ENCODE results near the gene DNAJC13. TPM values are rescaled to one million over a fixed set of nuclear protein-coding genes. Genes with fewer than 3 reads are reported as not detected.

DNAJC13 gene
- total RNA-seq, 1 experiment from 2014 or later, result 24.7 TPM

DNA sequence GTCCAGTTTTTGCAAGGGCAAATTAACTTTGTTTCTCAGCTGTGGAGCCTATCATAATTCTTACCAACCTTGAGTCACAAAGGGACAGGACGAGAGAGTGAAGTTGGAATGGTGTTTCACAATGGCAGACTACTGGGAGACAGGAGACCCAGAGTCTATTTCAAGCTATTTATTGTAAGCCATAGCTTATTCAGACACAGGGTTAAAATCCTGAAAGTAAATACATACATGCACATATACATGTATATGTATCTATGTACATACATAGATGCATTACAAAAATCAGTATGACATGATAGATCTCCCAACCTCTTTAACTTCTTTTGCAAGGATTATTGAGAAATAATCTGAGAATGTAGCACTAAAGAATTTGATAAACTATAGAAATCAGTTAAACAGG is 86.3 kb downstream of the DNAJC13 start:
- Histone ChIP-seq H3K36me3 (ENCODE audit: low read depth, low read length) (peaks cover 35% of the 10 kb centered on the region), H3K27me3 (ENCODE audit: low read length) (no peaks in the 10 kb centered on the region), H2AFZ (ENCODE audit: low read length) (no peak overlapping the region), H3K4me2 (ENCODE audit: low read length) (no peak overlapping the region), H3K9me2 (replicated peaks; ENCODE audit: low read length) (no peaks in the 10 kb centered on the region), H3K27ac (ENCODE audit: low read length) (no peak overlapping the region), H3K79me2 (ENCODE audit: low read length) (no peaks in the 10 kb centered on the region), H3K9ac (ENCODE audit: low read length) (no peak overlapping the region), H3K4me3 (ENCODE audit: low read length) (no peak overlapping the region), H3K4me1 (ENCODE audit: insufficient read depth, low read length) (no peaks in the 10 kb centered on the region), H3K9me3 (ENCODE audit: low read length) (no peaks in the 10 kb centered on the region), H3F3A (ENCODE audit: low read length, unreplicated experiment) (no peaks in the 10 kb centered on the region), H4K20me1 (ENCODE audit: low read length) (no peaks in the 10 kb centered on the region)
- DNase-seq, result no peak
- intact Hi-C loops (cut with micrococcal nuclease), result no loop called here
- BruUV-seq (replicated peaks), result no TSS peak
- TF ChIP-seq, protein P1, sequence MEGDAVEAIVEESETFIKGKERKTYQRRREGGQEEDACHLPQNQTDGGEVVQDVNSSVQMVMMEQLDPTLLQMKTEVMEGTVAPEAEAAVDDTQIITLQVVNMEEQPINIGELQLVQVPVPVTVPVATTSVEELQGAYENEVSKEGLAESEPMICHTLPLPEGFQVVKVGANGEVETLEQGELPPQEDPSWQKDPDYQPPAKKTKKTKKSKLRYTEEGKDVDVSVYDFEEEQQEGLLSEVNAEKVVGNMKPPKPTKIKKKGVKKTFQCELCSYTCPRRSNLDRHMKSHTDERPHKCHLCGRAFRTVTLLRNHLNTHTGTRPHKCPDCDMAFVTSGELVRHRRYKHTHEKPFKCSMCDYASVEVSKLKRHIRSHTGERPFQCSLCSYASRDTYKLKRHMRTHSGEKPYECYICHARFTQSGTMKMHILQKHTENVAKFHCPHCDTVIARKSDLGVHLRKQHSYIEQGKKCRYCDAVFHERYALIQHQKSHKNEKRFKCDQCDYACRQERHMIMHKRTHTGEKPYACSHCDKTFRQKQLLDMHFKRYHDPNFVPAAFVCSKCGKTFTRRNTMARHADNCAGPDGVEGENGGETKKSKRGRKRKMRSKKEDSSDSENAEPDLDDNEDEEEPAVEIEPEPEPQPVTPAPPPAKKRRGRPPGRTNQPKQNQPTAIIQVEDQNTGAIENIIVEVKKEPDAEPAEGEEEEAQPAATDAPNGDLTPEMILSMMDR (conservative IDR thresholded peaks at IDR 0.05; ENCODE audit: low read depth, low read length), result no peak
- TF ChIP-seq EZH2 (IDR thresholded peaks at IDR 0.05; ENCODE audit: low read length, unreplicated experiment) (no peak), EZH2phosphoT487 (IDR thresholded peaks at IDR 0.05; ENCODE audit: borderline replicate concordance, low read length) (no peak)
- no peak for ATAC-seq
- ChIA-PET POLR2A (ENCODE audit: unreplicated experiment) (no interaction called here), CTCF (no interaction called here)

DNA sequence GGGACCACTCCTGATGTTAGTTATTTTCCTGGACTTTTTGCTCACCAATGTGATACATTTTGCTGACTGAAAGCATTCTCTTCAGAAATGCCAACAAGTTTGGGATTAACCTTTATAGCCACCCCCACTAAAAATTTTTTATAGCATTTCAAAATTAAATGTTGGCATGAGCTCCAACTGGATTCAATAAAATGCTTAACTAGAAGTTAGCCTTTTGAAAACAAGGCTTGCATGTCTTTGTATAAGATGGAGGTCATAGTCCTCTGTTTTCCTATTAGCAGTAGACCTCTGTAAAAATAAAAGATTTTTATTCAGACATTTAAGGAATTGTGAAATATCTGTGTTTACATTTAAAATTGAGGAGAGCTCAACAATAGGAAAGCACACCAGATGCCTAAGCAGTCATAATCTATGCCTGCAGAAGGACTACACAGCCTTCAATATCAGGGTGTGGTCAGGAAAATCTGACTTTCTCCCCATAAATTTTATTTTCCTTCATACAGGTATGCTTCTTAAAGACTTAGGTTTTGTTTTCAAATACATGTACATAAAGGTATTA is 87.2 kb downstream of the DNAJC13 start:
- Histone ChIP-seq H3K9ac (ENCODE audit: low read length) (no peak overlapping the region), H3K27me3 (ENCODE audit: low read length) (no peaks in the 10 kb centered on the region), H3K4me2 (ENCODE audit: low read length) (no peak overlapping the region), H3K36me3 (ENCODE audit: low read depth, low read length) (peaks cover 31% of the 10 kb centered on the region; the same call in 1 of the 2 replicates), H3K27ac (ENCODE audit: low read length) (no peak overlapping the region), H4K20me1 (ENCODE audit: low read length) (no peaks in the 10 kb centered on the region), H3K4me3 (ENCODE audit: low read length) (no peak overlapping the region), H3K79me2 (ENCODE audit: low read length) (no peaks in the 10 kb centered on the region), H3F3A (ENCODE audit: low read length, unreplicated experiment) (no peaks in the 10 kb centered on the region), H3K9me2 (replicated peaks; ENCODE audit: low read length) (no peaks in the 10 kb centered on the region), H2AFZ (ENCODE audit: low read length) (no peak overlapping the region), H3K9me3 (ENCODE audit: low read length) (no peaks in the 10 kb centered on the region), H3K4me1 (ENCODE audit: insufficient read depth, low read length) (no peaks in the 10 kb centered on the region)
- ChIA-PET POLR2A (ENCODE audit: unreplicated experiment) (interaction anchor here (0.6 kb wide), 1 partner anchor 15 kb away, joined by 9 read pairs; no protein-coding TSS in a partner anchor), CTCF (no interaction called here)
- TF ChIP-seq EZH2phosphoT487 (IDR thresholded peaks at IDR 0.05; ENCODE audit: borderline replicate concordance, low read length), result no peak
- TF ChIP-seq, protein P1 (conservative IDR thresholded peaks at IDR 0.05; ENCODE audit: low read depth, low read length), result no peak
- TF ChIP-seq EZH2 (IDR thresholded peaks at IDR 0.05; ENCODE audit: low read length, unreplicated experiment), result no peak
- no peak for ATAC-seq
- intact Hi-C loops (cut with micrococcal nuclease), result no loop called here
- no peak for DNase-seq
- BruUV-seq (replicated peaks), result no TSS peak

DNA sequence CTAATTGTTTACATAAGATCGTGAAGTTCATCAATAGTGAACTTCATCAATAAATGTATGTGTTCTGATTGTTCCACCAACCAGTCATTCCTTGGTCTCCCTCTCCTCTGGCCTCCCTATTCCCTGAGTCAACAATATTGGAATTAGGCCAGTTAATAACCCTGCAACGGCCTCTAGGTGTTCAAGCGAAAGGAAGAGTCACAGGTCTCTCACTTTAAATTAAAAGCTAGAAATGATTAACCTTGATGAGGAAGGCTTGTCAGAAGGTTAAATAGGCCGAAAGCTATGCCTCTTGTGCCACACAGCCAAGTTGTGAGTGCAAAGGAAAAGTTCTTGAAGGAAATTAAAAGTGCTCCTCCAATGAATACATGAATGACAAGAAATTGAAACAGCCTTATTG is 90.4 kb downstream of the DNAJC13 start:
- ChIA-PET POLR2A (ENCODE audit: unreplicated experiment) (no interaction called here), CTCF (no interaction called here)
- no peaks in the 10 kb centered on the region for H3K9me3 ChIP-seq (ENCODE audit: low read length)
- H4K20me1 ChIP-seq (ENCODE audit: low read length), result no peaks in the 10 kb centered on the region
- H3K4me3 ChIP-seq (ENCODE audit: low read length), result no peak overlapping the region
- no peak overlapping the region for H3K27ac ChIP-seq (ENCODE audit: low read length)
- no peaks in the 10 kb centered on the region for H3K4me1 ChIP-seq (ENCODE audit: insufficient read depth, low read length)
- H3K9ac ChIP-seq (ENCODE audit: low read length), result no peak overlapping the region
- intact Hi-C loops (cut with micrococcal nuclease), result no loop called here
- no peaks in the 10 kb centered on the region for H3K79me2 ChIP-seq (ENCODE audit: low read length)
- no peaks in the 10 kb centered on the region for H3K9me2 ChIP-seq (replicated peaks; ENCODE audit: low read length)
- no peaks in the 10 kb centered on the region for H3K27me3 ChIP-seq (ENCODE audit: low read length)
- H3K36me3 ChIP-seq (ENCODE audit: low read depth, low read length), result peaks cover 19% of the 10 kb centered on the region; the same call in 1 of the 2 replicates
- no peak overlapping the region for H3K4me2 ChIP-seq (ENCODE audit: low read length)
- TF ChIP-seq EZH2phosphoT487 (IDR thresholded peaks at IDR 0.05; ENCODE audit: borderline replicate concordance, low read length) (no peak), EZH2 (IDR thresholded peaks at IDR 0.05; ENCODE audit: low read length, unreplicated experiment) (no peak)
- TF ChIP-seq, protein P1 (conservative IDR thresholded peaks at IDR 0.05; ENCODE audit: low read depth, low read length), result no peak
- no peak for DNase-seq
- ATAC-seq, result no peak
- H2AFZ ChIP-seq (ENCODE audit: low read length), result no peak overlapping the region
- no TSS peak for BruUV-seq (replicated peaks)
- no peaks in the 10 kb centered on the region for H3F3A ChIP-seq (ENCODE audit: low read length, unreplicated experiment)
